GM06990 (cell line): ENCODE measurements around the gene ISL2.

ENCODE experiments used
- DNase-seq: peaks from one replicate; pipeline ENCODE4 v3.0.0-alpha.2; 2011; ENCODE audit not compliant: insufficient read length; ENCODE audit errors: extremely low read depth
- H3K27me3 ChIP-seq: replicated peaks from 2 replicates; pipeline ENCODE4 v1.6.0; 2011; ENCODE audit warnings: low read length; ENCODE audit not compliant: control insufficient read depth, insufficient read depth
- H3K36me3 ChIP-seq: 2 replicates; pipeline ENCODE4 v1.5.1; 2011; ENCODE audit warnings: low read length; ENCODE audit not compliant: control insufficient read depth, insufficient read depth
- H3K4me3 ChIP-seq: replicated peaks from 2 replicates; pipeline ENCODE4 v1.5.1; 2011; ENCODE audit warnings: low read depth, mild to moderate bottlenecking, control low read depth, low read length
- TF ChIP-seq, protein P1 (sequence below): IDR thresholded peaks from 2 replicates; pipeline ENCODE4 v1.5.1; 2011; ENCODE audit warnings: low read length, control low read depth, mild to moderate bottlenecking, inconsistent platforms; ENCODE audit not compliant: insufficient read depth, poor library complexity, severe bottlenecking

The ISL2 gene

DNA sequence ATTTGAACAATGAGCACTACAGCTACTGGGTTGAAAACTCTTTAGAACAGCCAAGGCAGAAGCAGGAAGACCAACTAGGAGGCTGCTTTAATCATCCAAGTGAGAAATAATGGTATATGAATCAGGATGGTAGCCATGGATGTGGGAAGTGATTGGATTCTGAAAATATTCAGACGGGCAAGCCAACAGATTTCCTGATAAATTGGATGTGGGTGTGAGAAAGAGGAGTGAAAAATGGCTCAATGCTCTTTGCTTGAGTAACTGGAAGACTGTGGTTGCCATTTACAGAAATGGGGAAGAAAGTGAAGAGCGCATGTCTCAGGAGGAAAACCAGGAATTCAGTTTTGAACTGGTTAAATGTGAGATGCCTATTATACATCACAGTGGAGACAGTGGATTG, 50.4 kb downstream of the ISL2 start:
- Histone ChIP-seq H3K4me3 (no peak overlapping the region), H3K27me3 (no peaks in the 10 kb centered on the region), H3K36me3 (no peaks in the 10 kb centered on the region)
- DNase-seq, result no peak
- TF ChIP-seq, protein P1, sequence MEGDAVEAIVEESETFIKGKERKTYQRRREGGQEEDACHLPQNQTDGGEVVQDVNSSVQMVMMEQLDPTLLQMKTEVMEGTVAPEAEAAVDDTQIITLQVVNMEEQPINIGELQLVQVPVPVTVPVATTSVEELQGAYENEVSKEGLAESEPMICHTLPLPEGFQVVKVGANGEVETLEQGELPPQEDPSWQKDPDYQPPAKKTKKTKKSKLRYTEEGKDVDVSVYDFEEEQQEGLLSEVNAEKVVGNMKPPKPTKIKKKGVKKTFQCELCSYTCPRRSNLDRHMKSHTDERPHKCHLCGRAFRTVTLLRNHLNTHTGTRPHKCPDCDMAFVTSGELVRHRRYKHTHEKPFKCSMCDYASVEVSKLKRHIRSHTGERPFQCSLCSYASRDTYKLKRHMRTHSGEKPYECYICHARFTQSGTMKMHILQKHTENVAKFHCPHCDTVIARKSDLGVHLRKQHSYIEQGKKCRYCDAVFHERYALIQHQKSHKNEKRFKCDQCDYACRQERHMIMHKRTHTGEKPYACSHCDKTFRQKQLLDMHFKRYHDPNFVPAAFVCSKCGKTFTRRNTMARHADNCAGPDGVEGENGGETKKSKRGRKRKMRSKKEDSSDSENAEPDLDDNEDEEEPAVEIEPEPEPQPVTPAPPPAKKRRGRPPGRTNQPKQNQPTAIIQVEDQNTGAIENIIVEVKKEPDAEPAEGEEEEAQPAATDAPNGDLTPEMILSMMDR, result no peak

DNA sequence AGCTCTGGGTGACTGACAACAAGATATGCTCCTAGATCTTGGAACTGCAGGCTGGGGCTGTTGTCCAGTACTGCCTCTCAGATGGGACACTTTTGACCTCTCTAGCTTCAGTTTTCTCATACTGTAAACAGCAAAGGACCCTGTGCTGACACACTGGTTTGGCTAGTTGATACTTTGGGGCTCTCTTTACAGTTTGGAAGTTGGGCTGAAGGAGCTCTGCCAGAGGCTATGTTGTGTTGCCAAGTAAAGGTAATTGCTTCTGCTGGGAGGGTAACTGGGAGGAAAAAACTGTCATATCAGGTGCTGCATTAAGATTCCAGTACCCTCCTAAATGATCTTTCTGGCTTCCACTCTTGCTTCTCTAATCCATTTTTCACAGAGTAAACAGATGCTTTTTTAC, 54.0 kb downstream of the ISL2 start:
- DNase-seq, result no peak
- no peaks in the 10 kb centered on the region for H3K27me3 ChIP-seq
- TF ChIP-seq, protein P1, result no peak
- no peaks in the 10 kb centered on the region; the same call in 1 of the 2 replicates for H3K36me3 ChIP-seq
- no peak overlapping the region for H3K4me3 ChIP-seq

DNA sequence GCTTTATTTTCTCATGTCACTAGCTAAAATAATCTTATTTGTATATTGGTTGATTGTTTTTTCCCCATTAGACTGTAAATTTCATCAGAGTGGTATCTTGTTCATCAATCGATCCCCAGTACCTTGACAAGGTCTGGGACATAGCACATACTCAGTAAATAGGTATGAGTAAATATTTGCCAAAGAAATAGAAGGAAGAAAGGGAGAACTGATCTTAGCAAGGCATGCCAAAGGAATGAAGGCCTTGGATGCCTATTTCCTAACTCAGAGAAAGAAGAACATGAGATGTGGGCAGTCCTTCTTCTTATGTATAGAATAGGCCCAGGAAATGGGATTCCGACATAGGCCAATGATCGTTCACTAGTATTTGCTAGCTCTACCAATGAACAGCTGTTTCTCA, 54.7 kb downstream of the ISL2 start:
- Histone ChIP-seq H3K4me3 (no peak overlapping the region), H3K36me3 (no peaks in the 10 kb centered on the region; the same call in 1 of the 2 replicates), H3K27me3 (no peaks in the 10 kb centered on the region)
- TF ChIP-seq, protein P1, result no peak
- DNase-seq, result no peak

DNA sequence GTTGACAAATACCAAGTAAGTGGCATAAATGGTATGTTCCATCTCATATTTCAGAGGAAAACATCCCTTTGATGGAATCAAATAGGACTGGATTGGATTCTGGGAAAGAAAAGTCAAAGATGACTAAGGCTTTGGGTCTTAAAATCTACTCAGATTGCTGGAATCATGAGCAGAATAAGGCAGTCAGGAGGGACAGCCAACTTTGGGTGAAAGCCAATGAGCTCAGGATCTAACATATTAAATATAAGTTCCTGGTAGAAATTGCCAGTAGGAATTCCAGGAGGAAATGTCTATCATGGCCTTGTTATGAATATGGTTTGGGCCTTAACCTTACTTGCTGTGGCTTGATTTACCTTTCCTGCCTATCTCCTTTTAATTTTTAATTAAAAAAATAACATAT, 55.3 kb downstream of the ISL2 start:
- TF ChIP-seq, protein P1, result no peak
- Histone ChIP-seq H3K4me3 (no peak overlapping the region), H3K36me3 (no peaks in the 10 kb centered on the region; the same call in 1 of the 2 replicates), H3K27me3 (no peaks in the 10 kb centered on the region)
- DNase-seq, result no peak
